Measurements from ENCODE around the gene CAMK2G.

GRCh38 chr10:73788864-73789658, 85.3 kb downstream of the CAMK2G start:
- TF ChIP-seq, protein P1, sequence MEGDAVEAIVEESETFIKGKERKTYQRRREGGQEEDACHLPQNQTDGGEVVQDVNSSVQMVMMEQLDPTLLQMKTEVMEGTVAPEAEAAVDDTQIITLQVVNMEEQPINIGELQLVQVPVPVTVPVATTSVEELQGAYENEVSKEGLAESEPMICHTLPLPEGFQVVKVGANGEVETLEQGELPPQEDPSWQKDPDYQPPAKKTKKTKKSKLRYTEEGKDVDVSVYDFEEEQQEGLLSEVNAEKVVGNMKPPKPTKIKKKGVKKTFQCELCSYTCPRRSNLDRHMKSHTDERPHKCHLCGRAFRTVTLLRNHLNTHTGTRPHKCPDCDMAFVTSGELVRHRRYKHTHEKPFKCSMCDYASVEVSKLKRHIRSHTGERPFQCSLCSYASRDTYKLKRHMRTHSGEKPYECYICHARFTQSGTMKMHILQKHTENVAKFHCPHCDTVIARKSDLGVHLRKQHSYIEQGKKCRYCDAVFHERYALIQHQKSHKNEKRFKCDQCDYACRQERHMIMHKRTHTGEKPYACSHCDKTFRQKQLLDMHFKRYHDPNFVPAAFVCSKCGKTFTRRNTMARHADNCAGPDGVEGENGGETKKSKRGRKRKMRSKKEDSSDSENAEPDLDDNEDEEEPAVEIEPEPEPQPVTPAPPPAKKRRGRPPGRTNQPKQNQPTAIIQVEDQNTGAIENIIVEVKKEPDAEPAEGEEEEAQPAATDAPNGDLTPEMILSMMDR (IDR thresholded peaks at IDR 0.05; ENCODE audit: low read depth, low read length, missing input control) = no peak
- no peak for TF ChIP-seq RAD21 (IDR thresholded peaks at IDR 0.05)
- no peak for TF ChIP-seq SP1 (IDR thresholded peaks at IDR 0.05)
- no peak for TF ChIP-seq YY1 (IDR thresholded peaks at IDR 0.05)
- TF ChIP-seq GABPA (IDR thresholded peaks at IDR 0.05 in 1 of 2, conservative IDR thresholded peaks at IDR 0.05 in 1 of 2) = no peak
- TF ChIP-seq MAX (IDR thresholded peaks at IDR 0.05) = no peak
- no peak for TF ChIP-seq ZBTB33 (IDR thresholded peaks at IDR 0.05)
- no peak for TF ChIP-seq JUND (IDR thresholded peaks at IDR 0.05)
- TF ChIP-seq TAF1 (conservative IDR thresholded peaks at IDR 0.05) = no peak
- no peak for TF ChIP-seq EGR1 (IDR thresholded peaks at IDR 0.05; ENCODE audit: low read depth in 2 of 2)
- TF ChIP-seq, protein P2, sequence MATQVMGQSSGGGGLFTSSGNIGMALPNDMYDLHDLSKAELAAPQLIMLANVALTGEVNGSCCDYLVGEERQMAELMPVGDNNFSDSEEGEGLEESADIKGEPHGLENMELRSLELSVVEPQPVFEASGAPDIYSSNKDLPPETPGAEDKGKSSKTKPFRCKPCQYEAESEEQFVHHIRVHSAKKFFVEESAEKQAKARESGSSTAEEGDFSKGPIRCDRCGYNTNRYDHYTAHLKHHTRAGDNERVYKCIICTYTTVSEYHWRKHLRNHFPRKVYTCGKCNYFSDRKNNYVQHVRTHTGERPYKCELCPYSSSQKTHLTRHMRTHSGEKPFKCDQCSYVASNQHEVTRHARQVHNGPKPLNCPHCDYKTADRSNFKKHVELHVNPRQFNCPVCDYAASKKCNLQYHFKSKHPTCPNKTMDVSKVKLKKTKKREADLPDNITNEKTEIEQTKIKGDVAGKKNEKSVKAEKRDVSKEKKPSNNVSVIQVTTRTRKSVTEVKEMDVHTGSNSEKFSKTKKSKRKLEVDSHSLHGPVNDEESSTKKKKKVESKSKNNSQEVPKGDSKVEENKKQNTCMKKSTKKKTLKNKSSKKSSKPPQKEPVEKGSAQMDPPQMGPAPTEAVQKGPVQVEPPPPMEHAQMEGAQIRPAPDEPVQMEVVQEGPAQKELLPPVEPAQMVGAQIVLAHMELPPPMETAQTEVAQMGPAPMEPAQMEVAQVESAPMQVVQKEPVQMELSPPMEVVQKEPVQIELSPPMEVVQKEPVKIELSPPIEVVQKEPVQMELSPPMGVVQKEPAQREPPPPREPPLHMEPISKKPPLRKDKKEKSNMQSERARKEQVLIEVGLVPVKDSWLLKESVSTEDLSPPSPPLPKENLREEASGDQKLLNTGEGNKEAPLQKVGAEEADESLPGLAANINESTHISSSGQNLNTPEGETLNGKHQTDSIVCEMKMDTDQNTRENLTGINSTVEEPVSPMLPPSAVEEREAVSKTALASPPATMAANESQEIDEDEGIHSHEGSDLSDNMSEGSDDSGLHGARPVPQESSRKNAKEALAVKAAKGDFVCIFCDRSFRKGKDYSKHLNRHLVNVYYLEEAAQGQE (IDR thresholded peaks at IDR 0.05) = no peak
- TF ChIP-seq FOXA1 (IDR thresholded peaks at IDR 0.05) = no peak
- no peak for TF ChIP-seq ATF3 (IDR thresholded peaks at IDR 0.05)
